Dendritic cell treated with granulocyte-macrophage colony-stimulating factor and Interleukin-4, amounts not matched to agents 40 ng/mL and 50 ng/mL, for 4 days (primary cell): ENCODE results near the gene ANKRD10.

ENCODE experiments used
- H3K27ac Mint-ChIP-seq: one replicate; pipeline ENCODE4 v1.8.0; 2022; ENCODE audit warnings: mild to moderate bottlenecking, mixed read lengths
- H3K27me3 Mint-ChIP-seq: one replicate; pipeline ENCODE4 v1.8.0; 2022; ENCODE audit warnings: mild to moderate bottlenecking, mixed read lengths
- H3K36me3 Mint-ChIP-seq: one replicate; pipeline ENCODE4 v1.8.0; 2022; ENCODE audit warnings: low read depth, mixed read lengths
- H3K4me1 Mint-ChIP-seq: one replicate; pipeline ENCODE4 v1.8.0; 2022; ENCODE audit warnings: low read depth, mixed read lengths
- H3K4me3 Mint-ChIP-seq: one replicate; pipeline ENCODE4 v1.8.0; 2022; ENCODE audit warnings: mild to moderate bottlenecking, moderate library complexity, mixed read lengths
- H3K9me3 Mint-ChIP-seq: one replicate; pipeline ENCODE4 v1.8.0; 2022; ENCODE audit warnings: mixed read lengths
- intact Hi-C: fragments of 100-400 bp; cut with micrococcal nuclease; formaldehyde crosslinking; loops from one replicate; pipeline ENCODE4 v1.15.0; 2022

Gene ANKRD10

GRCh38 chr13:110893571-110893970 is 21.3 kb downstream of the ANKRD10 start:
- Mint-ChIP-seq H3K9me3 (no peaks in the 10 kb centered on the region), H3K27me3 (no peaks in the 10 kb centered on the region), H3K4me1 (no peaks in the 10 kb centered on the region), H3K27ac (no peak overlapping the region), H3K36me3 (peaks cover 45% of the 10 kb centered on the region), H3K4me3 (no peak overlapping the region)
- intact Hi-C loops, result no loop called here

- Mint-ChIP-seq H3K27me3 (no peaks in the 10 kb centered on the region), H3K4me3 (no peak overlapping the region), H3K36me3 (peaks cover 29% of the 10 kb centered on the region), H3K27ac (no peak overlapping the region), H3K9me3 (no peaks in the 10 kb centered on the region), H3K4me1 (no peaks in the 10 kb centered on the region)
- intact Hi-C loops, result no loop called here
Observed at GRCh38 chr13:110890279-110891165, 24.3 kb downstream of the ANKRD10 start.

- H3K27ac Mint-ChIP-seq, result no peak overlapping the region
- H3K9me3 Mint-ChIP-seq, result no peaks in the 10 kb centered on the region
- no peaks in the 10 kb centered on the region for H3K27me3 Mint-ChIP-seq
- intact Hi-C loops, result no loop called here
- no peaks in the 10 kb centered on the region for H3K4me1 Mint-ChIP-seq
- H3K36me3 Mint-ChIP-seq, result peaks cover 14% of the 10 kb centered on the region
- no peak overlapping the region for H3K4me3 Mint-ChIP-seq
Observed at GRCh38 chr13:110888390-110888789, 26.5 kb downstream of the ANKRD10 start.

GRCh38 chr13:110887597-110888333 is 27.1 kb downstream of the ANKRD10 start:
- Mint-ChIP-seq H3K36me3 (peaks cover 8% of the 10 kb centered on the region), H3K27me3 (no peaks in the 10 kb centered on the region), H3K9me3 (no peaks in the 10 kb centered on the region), H3K4me1 (no peaks in the 10 kb centered on the region), H3K27ac (no peak overlapping the region), H3K4me3 (no peak overlapping the region)
- intact Hi-C loops, result no loop called here

- H3K27me3 Mint-ChIP-seq, result no peaks in the 10 kb centered on the region
- peaks cover 1% of the 10 kb centered on the region for H3K36me3 Mint-ChIP-seq
- no peaks in the 10 kb centered on the region for H3K4me1 Mint-ChIP-seq
- intact Hi-C loops, result no loop called here
- no peak overlapping the region for H3K27ac Mint-ChIP-seq
- H3K4me3 Mint-ChIP-seq, result no peak overlapping the region
- H3K9me3 Mint-ChIP-seq, result no peaks in the 10 kb centered on the region
Observed at GRCh38 chr13:110886870-110887596, 27.8 kb downstream of the ANKRD10 start.

- H3K4me1 Mint-ChIP-seq, result no peaks in the 10 kb centered on the region
- no peak overlapping the region for H3K4me3 Mint-ChIP-seq
- H3K36me3 Mint-ChIP-seq, result peaks cover 5% of the 10 kb centered on the region
- intact Hi-C loops, result no loop called here
- H3K9me3 Mint-ChIP-seq, result no peaks in the 10 kb centered on the region
- no peak overlapping the region for H3K27ac Mint-ChIP-seq
- no peaks in the 10 kb centered on the region for H3K27me3 Mint-ChIP-seq
Observed at GRCh38 chr13:110885966-110886869, 28.7 kb downstream of the ANKRD10 start.

GRCh38 chr13:110885516-110885915 is 29.4 kb downstream of the ANKRD10 start:
- no peaks in the 10 kb centered on the region for H3K9me3 Mint-ChIP-seq
- no peaks in the 10 kb centered on the region for H3K4me1 Mint-ChIP-seq
- no peak overlapping the region for H3K27ac Mint-ChIP-seq
- no peaks in the 10 kb centered on the region for H3K27me3 Mint-ChIP-seq
- intact Hi-C loops, result no loop called here
- H3K36me3 Mint-ChIP-seq, result peaks cover 12% of the 10 kb centered on the region
- H3K4me3 Mint-ChIP-seq, result no peak overlapping the region

GRCh38 chr13:110884517-110884916 is 30.4 kb downstream of the ANKRD10 start:
- H3K9me3 Mint-ChIP-seq, result no peaks in the 10 kb centered on the region
- no peaks in the 10 kb centered on the region for H3K27me3 Mint-ChIP-seq
- H3K36me3 Mint-ChIP-seq, result peaks cover 20% of the 10 kb centered on the region
- no peaks in the 10 kb centered on the region for H3K4me1 Mint-ChIP-seq
- H3K27ac Mint-ChIP-seq, result no peak overlapping the region
- H3K4me3 Mint-ChIP-seq, result no peak overlapping the region
- intact Hi-C loops, result no loop called here

- Mint-ChIP-seq H3K4me3 (no peak overlapping the region), H3K9me3 (no peaks in the 10 kb centered on the region), H3K27ac (no peak overlapping the region), H3K4me1 (no peaks in the 10 kb centered on the region), H3K27me3 (no peaks in the 10 kb centered on the region), H3K36me3 (peaks cover 21% of the 10 kb centered on the region)
- intact Hi-C loops, result no loop called here
Observed at GRCh38 chr13:110883542-110883941, 31.3 kb downstream of the ANKRD10 start.

GRCh38 chr13:110882972-110883371 is 31.9 kb downstream of the ANKRD10 start:
- peaks cover 21% of the 10 kb centered on the region for H3K36me3 Mint-ChIP-seq
- H3K4me3 Mint-ChIP-seq, result no peak overlapping the region
- intact Hi-C loops, result no loop called here
- no peaks in the 10 kb centered on the region for H3K27me3 Mint-ChIP-seq
- no peak overlapping the region for H3K27ac Mint-ChIP-seq
- H3K4me1 Mint-ChIP-seq, result no peaks in the 10 kb centered on the region
- no peaks in the 10 kb centered on the region for H3K9me3 Mint-ChIP-seq

- H3K9me3 Mint-ChIP-seq, result no peaks in the 10 kb centered on the region
- H3K27ac Mint-ChIP-seq, result no peak overlapping the region
Observed at GRCh38 chr13:110881839-110882627, 32.8 kb downstream of the ANKRD10 start.

GRCh38 chr13:110880627-110881026 is 34.2 kb downstream of the ANKRD10 start:
- H3K36me3 Mint-ChIP-seq, result peaks cover 21% of the 10 kb centered on the region
- intact Hi-C loops, result no loop called here
- no peak overlapping the region for H3K4me3 Mint-ChIP-seq
- no peaks in the 10 kb centered on the region for H3K4me1 Mint-ChIP-seq
- H3K27ac Mint-ChIP-seq, result no peak overlapping the region
- no peaks in the 10 kb centered on the region for H3K9me3 Mint-ChIP-seq
- H3K27me3 Mint-ChIP-seq, result peaks cover 3% of the 10 kb centered on the region

More at GRCh38 chr13:110881839-110882627, 32.8 kb downstream of the ANKRD10 start:
- intact Hi-C loops, result no loop called here
- Mint-ChIP-seq H3K27me3 (no peaks in the 10 kb centered on the region), H3K4me3 (no peak overlapping the region), H3K36me3 (peaks cover 21% of the 10 kb centered on the region), H3K4me1 (no peaks in the 10 kb centered on the region)
